NCI-H146 treated with DMSO at 0.1 percent for 48 hours (cell line): ENCODE data around the gene PRB2.
"Not testable (repeated sequence)": the region's sequence is repeated elsewhere in the genome, so short reads cannot be mapped to it uniquely, and the experiment has no call there.

Experiments used
- DNase-seq: peaks from one replicate; lab custom pipeline; 2025; ENCODE audit not compliant: unreplicated experiment; lab: John Stamatoyannopoulos, UW

PRB2 gene

GRCh38 chr12:11395467-11395866 lies at the start of gene PRB2:
PRB2 (minus strand) TSS chr12:11395567; CDS start chr12:11395529, 38 bp downstream.
- not testable (repeated sequence) for DNase-seq

- DNase-seq: no peak
These were observed 42.6 kb upstream of the PRB2 start for GRCh38 chr12:11437966-11438365.

GRCh38 chr12:11433664-11434063 lies 38.3 kb upstream of the PRB2 start:
- DNase-seq: no peak

DNA sequence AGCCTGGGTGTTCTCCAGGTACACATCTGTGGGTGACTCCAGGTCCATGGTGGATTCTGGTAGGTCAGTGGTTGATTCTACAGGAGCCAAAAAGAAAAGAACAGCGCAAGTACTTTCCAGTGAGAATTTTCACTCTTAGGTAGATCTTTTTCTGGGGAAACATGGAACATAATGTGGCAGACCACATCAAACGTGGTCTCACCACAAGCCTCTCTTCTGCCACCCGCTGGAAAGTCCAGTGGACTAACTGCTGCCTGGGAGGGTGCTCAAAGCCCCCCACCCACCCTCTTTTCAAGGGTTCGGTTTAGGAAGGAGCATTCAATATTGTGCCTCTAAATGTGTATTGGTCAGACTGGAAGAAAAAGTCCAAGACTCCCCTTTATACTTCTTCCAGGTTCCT lies 36.1 kb upstream of the PRB2 start:
- no peak for DNase-seq

GRCh38 chr12:11427341-11427740 lies 32.0 kb upstream of the PRB2 start:
- DNase-seq: no peak

DNA sequence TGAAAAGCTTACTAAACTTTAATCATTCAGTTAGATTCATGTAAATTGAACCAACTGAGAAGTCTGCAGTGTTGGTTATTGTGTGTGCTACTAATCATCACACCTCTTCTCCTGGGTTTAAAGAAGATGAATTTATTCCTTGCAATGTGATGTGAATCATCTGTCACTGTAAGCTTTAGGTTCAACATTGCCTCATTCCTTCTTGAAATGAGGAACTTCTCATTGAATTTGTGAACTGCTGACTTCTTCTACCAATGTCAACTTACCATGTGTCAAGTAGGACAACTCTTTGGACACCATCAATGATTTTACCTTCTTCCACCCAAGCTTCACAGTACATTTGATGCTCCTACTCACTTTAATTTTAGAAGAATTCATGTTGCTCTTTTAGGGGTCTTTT lies 17.4 kb upstream of the PRB2 start:
- DNase-seq: no peak

- no peak for DNase-seq
These were observed 12.7 kb upstream of the PRB2 start for GRCh38 chr12:11408096-11408495.

DNA sequence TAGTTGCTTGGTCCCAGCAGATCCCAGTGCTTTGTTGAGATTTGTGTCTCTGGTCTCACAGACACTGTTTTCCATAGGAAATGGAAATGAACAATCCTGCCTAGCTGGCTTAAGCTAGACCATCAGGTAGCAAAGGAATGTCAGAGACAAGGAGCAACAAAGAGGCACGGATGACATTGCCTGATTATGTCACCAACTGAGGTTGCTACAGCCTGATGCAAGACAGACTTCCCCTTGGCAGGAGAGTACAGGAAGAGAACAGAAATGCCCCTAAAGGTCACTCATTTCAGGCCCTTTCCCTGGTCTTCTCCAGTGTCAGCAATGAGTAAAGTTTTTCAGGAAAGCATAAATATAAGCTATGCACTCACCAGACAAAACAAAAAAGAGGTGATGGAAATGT lies 2.0 kb upstream of the PRB2 start:
- no peak for DNase-seq

DNA sequence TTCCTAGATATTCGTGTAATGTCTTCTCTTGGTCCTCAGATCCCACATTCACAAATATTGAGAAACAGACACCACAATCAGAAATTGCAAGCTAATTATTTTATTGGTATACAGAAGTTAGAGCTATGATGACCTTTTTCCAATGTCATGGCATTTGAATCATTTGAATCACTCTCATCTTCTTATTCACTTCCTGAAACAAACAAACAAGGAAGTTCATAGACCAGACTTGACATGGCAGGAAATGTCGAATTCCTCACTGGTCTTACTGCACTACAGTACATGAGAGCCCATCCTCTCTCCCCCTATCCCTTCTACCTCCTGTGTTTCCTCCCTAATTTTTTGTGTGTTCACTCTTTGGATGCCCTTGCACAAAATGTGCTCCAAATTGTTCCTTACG lies 3.9 kb downstream of the PRB2 start:
- not testable (repeated sequence) for DNase-seq

GRCh38 chr12:11377420-11377819 lies 17.9 kb downstream of the PRB2 start:
- not testable (repeated sequence) for DNase-seq

GRCh38 chr12:11361151-11361550 lies 34.2 kb downstream of the PRB2 start:
- DNase-seq: no peak

DNA sequence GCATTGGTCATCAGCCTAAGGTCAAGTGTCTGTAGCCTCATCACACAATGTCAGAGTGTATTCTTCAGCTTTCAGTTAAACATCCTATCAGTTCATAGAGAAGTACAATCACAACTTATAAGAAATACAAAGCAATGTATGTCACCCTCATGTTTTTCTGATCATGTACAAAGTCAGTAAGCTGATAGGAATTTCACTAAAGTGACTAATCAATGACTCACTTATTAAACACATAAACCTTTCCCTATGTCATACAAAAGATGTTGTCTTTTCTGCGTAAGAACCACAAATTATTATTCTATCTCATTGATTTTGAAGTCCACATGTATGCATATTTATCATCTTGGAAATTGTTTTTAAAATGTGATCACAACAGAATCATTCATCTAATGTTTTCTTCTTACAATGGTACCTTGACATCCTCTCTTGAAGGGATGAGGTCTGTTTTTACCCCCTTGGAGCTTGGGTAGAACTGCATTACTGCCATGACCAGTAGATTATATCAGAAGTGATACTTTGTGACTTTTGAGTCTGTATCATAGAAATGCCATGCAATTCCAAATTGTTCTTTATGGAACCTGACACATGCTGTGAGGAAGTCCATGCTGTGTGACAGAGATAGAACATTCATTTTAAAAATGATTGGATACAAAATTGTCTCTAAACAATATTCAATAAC lies 35.0 kb downstream of the PRB2 start:
- not testable (repeated sequence) for DNase-seq

GRCh38 chr12:11351736-11352135 lies 43.6 kb downstream of the PRB2 start:
- not testable (repeated sequence) for DNase-seq

- no peak for DNase-seq
These were observed 46.9 kb downstream of the PRB2 start for GRCh38 chr12:11348439-11348838.

DNA sequence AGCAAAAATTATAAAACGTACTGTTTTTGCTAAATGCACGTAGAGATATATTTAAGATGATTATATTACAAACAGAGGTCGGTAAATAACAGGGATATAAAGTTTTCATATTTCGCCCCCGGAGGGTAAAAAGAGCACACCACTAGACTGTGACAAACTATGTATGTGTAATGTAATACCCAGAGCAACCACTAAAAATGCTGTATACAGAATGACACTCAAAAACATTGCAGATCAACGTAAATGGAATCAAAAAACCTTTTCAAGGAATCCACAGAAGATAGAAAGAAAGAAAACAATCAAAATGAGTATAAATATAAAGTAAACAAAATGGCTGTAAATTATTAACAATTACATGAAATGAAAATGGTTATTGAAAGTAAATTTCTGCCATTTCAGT lies 47.6 kb downstream of the PRB2 start:
- no peak for DNase-seq

DNA sequence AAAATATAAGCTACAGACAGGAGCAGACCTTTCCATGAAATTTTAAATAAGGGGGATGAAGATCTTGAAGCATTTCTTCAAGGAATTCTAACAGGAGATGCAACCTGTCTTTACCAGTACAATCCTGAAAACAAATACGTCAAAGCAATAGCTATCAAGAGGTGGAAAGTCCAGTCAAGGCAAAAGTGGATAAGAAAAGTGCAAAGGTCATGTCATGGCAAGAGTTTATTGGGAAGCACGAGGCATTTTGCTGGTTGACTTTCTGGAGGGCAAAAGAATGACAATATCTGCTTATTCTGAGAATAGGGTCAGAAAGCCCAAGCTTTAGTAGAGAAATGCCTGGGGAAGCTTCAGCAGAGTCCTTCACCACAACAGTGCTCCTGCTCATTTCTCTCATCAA lies 50.9 kb downstream of the PRB2 start:
- DNase-seq: no peak
